Retinal pigment epithelial cell (primary cell): ENCODE measurements around the gene SAMD9.
"Not testable (repeated sequence)": the region's sequence is repeated elsewhere in the genome, so short reads cannot be mapped to it uniquely, and the experiment has no call there.

Source experiments
- DNase-seq: peaks from one replicate; pipeline ENCODE4 v3.0.0-alpha.2; 2010; ENCODE audit warnings: low read depth
- H3K4me3 ChIP-seq: 2 replicates; pipeline ENCODE4 v1.5.1; 2011; ENCODE audit warnings: mild to moderate bottlenecking, low read length, control low read depth, moderate library complexity
- TF ChIP-seq, protein P1 (sequence below): conservative IDR thresholded peaks from 2 replicates; pipeline ENCODE4 v1.5.1; 2011; ENCODE audit warnings: low read depth, low read length, control low read depth, inconsistent platforms

SAMD9 gene

GRCh38 chr7:93145354-93145753, 27.6 kb upstream of the SAMD9 start:
- TF ChIP-seq, protein P1, sequence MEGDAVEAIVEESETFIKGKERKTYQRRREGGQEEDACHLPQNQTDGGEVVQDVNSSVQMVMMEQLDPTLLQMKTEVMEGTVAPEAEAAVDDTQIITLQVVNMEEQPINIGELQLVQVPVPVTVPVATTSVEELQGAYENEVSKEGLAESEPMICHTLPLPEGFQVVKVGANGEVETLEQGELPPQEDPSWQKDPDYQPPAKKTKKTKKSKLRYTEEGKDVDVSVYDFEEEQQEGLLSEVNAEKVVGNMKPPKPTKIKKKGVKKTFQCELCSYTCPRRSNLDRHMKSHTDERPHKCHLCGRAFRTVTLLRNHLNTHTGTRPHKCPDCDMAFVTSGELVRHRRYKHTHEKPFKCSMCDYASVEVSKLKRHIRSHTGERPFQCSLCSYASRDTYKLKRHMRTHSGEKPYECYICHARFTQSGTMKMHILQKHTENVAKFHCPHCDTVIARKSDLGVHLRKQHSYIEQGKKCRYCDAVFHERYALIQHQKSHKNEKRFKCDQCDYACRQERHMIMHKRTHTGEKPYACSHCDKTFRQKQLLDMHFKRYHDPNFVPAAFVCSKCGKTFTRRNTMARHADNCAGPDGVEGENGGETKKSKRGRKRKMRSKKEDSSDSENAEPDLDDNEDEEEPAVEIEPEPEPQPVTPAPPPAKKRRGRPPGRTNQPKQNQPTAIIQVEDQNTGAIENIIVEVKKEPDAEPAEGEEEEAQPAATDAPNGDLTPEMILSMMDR, result no peak
- DNase-seq, result no peak
- H3K4me3 ChIP-seq, result no peak overlapping the region

DNA sequence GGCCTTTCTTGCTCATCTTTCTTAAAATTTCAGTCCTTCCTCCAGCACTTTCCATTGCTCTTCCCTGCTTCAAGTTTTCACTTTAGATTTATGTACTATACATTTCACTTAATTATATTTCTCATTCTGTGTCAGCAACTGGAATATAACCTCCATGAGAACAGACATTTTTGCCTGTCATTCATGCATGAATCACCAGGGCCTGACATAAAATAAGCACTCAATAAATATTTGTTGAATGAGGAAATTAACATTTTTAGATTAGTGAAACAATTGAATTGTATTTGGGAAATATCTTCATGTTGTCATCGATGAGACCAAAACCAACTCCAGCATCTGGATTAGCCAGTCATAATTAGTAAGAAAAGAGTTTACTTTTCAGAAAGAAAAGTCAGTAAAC, 24.3 kb upstream of the SAMD9 start:
- no peak overlapping the region for H3K4me3 ChIP-seq
- no peak for DNase-seq
- TF ChIP-seq, protein P1, result no peak

- no peak for DNase-seq
- TF ChIP-seq, protein P1, result no peak
- no peak overlapping the region for H3K4me3 ChIP-seq
These were observed 22.9 kb upstream of the SAMD9 start for GRCh38 chr7:93140582-93141191.

- DNase-seq, result no peak
- H3K4me3 ChIP-seq, result no peak overlapping the region
- TF ChIP-seq, protein P1, result no peak
These were observed 20.8 kb upstream of the SAMD9 start for GRCh38 chr7:93138576-93138975.

- H3K4me3 ChIP-seq, result no peak overlapping the region
- TF ChIP-seq, protein P1, result no peak
- DNase-seq, result no peak
These were observed 15.2 kb upstream of the SAMD9 start for GRCh38 chr7:93133005-93133404.

- TF ChIP-seq, protein P1, result no peak
- H3K4me3 ChIP-seq, result no peak overlapping the region
- DNase-seq, result no peak
These were observed 14.4 kb upstream of the SAMD9 start for GRCh38 chr7:93132216-93132615.

- DNase-seq, H3K4me3 ChIP-seq: not testable (repeated sequence)
These were observed 9.2 kb upstream of the SAMD9 start for GRCh38 chr7:93126954-93127353.

DNA sequence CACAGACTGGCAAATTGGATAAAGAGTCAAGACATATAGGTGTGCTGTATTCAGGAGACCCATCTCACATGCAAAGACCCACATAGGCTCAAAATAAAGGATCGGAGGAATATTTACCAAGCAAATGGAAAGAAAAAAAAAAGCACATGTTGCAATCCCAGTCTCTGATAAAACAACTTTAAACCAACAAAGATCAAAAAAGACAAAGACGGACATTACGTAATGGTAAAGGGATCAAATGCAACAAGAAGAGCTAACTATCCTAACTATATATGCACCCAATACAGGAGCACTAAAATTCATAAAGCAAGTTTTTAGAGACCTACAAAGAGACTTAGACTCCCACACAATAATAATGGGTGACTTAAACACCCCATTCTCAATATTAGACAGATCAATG, 5.8 kb upstream of the SAMD9 start:
- not testable (repeated sequence) for DNase-seq, H3K4me3 ChIP-seq
